ENCODE results near the gene GALE. TPM values are rescaled to one million over a fixed set of nuclear protein-coding genes. Genes with fewer than 3 reads are reported as not detected.

GALE gene
- total RNA-seq, 3 donors from 2014 or later, result 9.9 to 31.2 (median 28.2) TPM

GRCh38 chr1:23757812-23758211 lies 42.7 kb downstream of the GALE start:
- Histone ChIP-seq H3K4me1 (no peaks in the 10 kb centered on the region), H3K27ac (no peak overlapping the region), H3K9me3 (no peaks in the 10 kb centered on the region), H3K27me3 (no peaks in the 10 kb centered on the region), H3K4me3 (no peak overlapping the region), H3K36me3 (peaks cover 13% of the 10 kb centered on the region)
- DNase-seq (ENCODE audit: low spot score in 2 of 2), result no peak
- intact Hi-C loops (cut with DNase I; ENCODE audit: low total_unique reads), result no loop called here
- TF ChIP-seq POLR2A (IDR thresholded peaks at IDR 0.05), result no peak
- TF ChIP-seq POLR2AphosphoS5 (IDR thresholded peaks at IDR 0.05), result no peak
- no peak for TF ChIP-seq CTCF (IDR thresholded peaks at IDR 0.05)

GRCh38 chr1:23756676-23757075 lies 43.9 kb downstream of the GALE start:
- no peak overlapping the region for H3K27ac ChIP-seq
- intact Hi-C loops (cut with DNase I; ENCODE audit: low total_unique reads), result no loop called here
- H3K36me3 ChIP-seq, result peaks cover 13% of the 10 kb centered on the region
- no peak overlapping the region for H3K4me3 ChIP-seq
- H3K9me3 ChIP-seq, result no peaks in the 10 kb centered on the region
- H3K4me1 ChIP-seq, result no peaks in the 10 kb centered on the region
- H3K27me3 ChIP-seq, result no peaks in the 10 kb centered on the region
- TF ChIP-seq POLR2AphosphoS5 (IDR thresholded peaks at IDR 0.05) (no peak), CTCF (IDR thresholded peaks at IDR 0.05) (no peak), POLR2A (IDR thresholded peaks at IDR 0.05) (no peak)
- DNase-seq (ENCODE audit: low spot score in 2 of 2), result no peak

GRCh38 chr1:23752909-23753308 lies 47.6 kb downstream of the GALE start:
- Histone ChIP-seq H3K27ac (no peak overlapping the region), H3K36me3 (peaks cover 13% of the 10 kb centered on the region)
- intact Hi-C loops (cut with DNase I; ENCODE audit: low total_unique reads), result no loop called here

GRCh38 chr1:23751815-23752200 lies 48.7 kb downstream of the GALE start:
- DNase-seq (ENCODE audit: low spot score in 2 of 2), result no peak
- Histone ChIP-seq H3K4me1 (no peaks in the 10 kb centered on the region), H3K36me3 (peaks cover 7% of the 10 kb centered on the region), H3K27ac (no peak overlapping the region), H3K9me3 (no peaks in the 10 kb centered on the region), H3K4me3 (no peak overlapping the region), H3K27me3 (no peaks in the 10 kb centered on the region)
- intact Hi-C loops (cut with DNase I; ENCODE audit: low total_unique reads), result no loop called here
- TF ChIP-seq POLR2AphosphoS5 (IDR thresholded peaks at IDR 0.05) (no peak), POLR2A (IDR thresholded peaks at IDR 0.05) (no peak), CTCF (IDR thresholded peaks at IDR 0.05) (no peak)

More at GRCh38 chr1:23752909-23753308, 47.6 kb downstream of the GALE start:
- DNase-seq (ENCODE audit: low spot score in 2 of 2), result no peak
- Histone ChIP-seq H3K27me3 (no peaks in the 10 kb centered on the region), H3K4me1 (no peaks in the 10 kb centered on the region), H3K9me3 (no peaks in the 10 kb centered on the region), H3K4me3 (no peak overlapping the region)
- no peak for TF ChIP-seq POLR2A (IDR thresholded peaks at IDR 0.05)
- TF ChIP-seq CTCF (IDR thresholded peaks at IDR 0.05), result no peak
- TF ChIP-seq POLR2AphosphoS5 (IDR thresholded peaks at IDR 0.05), result no peak

- H3K4me1 ChIP-seq, result no peaks in the 10 kb centered on the region
- H3K27ac ChIP-seq, result no peak overlapping the region
- intact Hi-C loops (cut with DNase I; ENCODE audit: low total_unique reads), result no loop called here
- TF ChIP-seq CTCF (IDR thresholded peaks at IDR 0.05) (peak in 2 of 3 donors; percentile 28 to 53), POLR2AphosphoS5 (IDR thresholded peaks at IDR 0.05) (no peak)
- no peaks in the 10 kb centered on the region for H3K9me3 ChIP-seq
- H3K4me3 ChIP-seq, result no peak overlapping the region
- H3K27me3 ChIP-seq, result no peaks in the 10 kb centered on the region
- H3K36me3 ChIP-seq, result peaks cover 1% of the 10 kb centered on the region
- no peak for DNase-seq (ENCODE audit: low spot score in 2 of 2)
These were observed 49.3 kb downstream of the GALE start for GRCh38 chr1:23751050-23751814.
